ENCODE data around the gene LTBP1. TPM values are rescaled to one million over a fixed set of nuclear protein-coding genes. Genes with fewer than 3 reads are reported as not detected.

Gene LTBP1
- total RNA-seq, 1 donor from 2014 or later = 29.7 TPM

- H3K9me3 Mint-ChIP-seq (ENCODE audit: unreplicated experiment) = no peaks in the 10 kb centered on the region
- Histone ChIP-seq H3K27ac (ENCODE audit: low read depth, low read length) (no peak overlapping the region), H3K4me1 (ENCODE audit: insufficient read depth, low read length) (peaks cover 3% of the 10 kb centered on the region), H3K9me3 (ENCODE audit: insufficient read depth, low read depth, low read length) (no peaks in the 10 kb centered on the region), H3K79me2 (ENCODE audit: insufficient read depth, low read length) (no peaks in the 10 kb centered on the region), H3K27me3 (ENCODE audit: insufficient read depth, low read length) (no peaks in the 10 kb centered on the region), H2AFZ (ENCODE audit: low read depth, low read length) (no peak overlapping the region), H4K20me1 (ENCODE audit: insufficient read depth, low read length) (no peaks in the 10 kb centered on the region), H3K9ac (ENCODE audit: low read length) (no peak overlapping the region), H3K36me3 (ENCODE audit: insufficient read depth, low read length) (no peaks in the 10 kb centered on the region), H3K4me2 (ENCODE audit: low read length) (no peak overlapping the region), H3K4me3 (ENCODE audit: insufficient read depth, low read depth, low read length) (no peak overlapping the region)
- FAIRE-seq (no peak), DNase-seq (ENCODE audit: low read depth) (no peak)
- peaks cover 3% of the 10 kb centered on the region for H3K4me1 Mint-ChIP-seq (ENCODE audit: low read depth, unreplicated experiment)
- no peaks in the 10 kb centered on the region for H3K27me3 Mint-ChIP-seq (ENCODE audit: low read depth, unreplicated experiment)
- no peak for TF ChIP-seq EZH2 (IDR thresholded peaks at IDR 0.05; ENCODE audit: insufficient read depth, low read length)
- no peak overlapping the region for H3K4me3 Mint-ChIP-seq (ENCODE audit: unreplicated experiment)
- H3K36me3 Mint-ChIP-seq (ENCODE audit: low read depth, unreplicated experiment) = peaks cover 2% of the 10 kb centered on the region
- no peak overlapping the region for H3K27ac Mint-ChIP-seq (ENCODE audit: unreplicated experiment)
Measured at GRCh38 chr2:32932825-32933755, 13.7 kb upstream of the LTBP1 start.

- Histone ChIP-seq H3K4me2 (ENCODE audit: low read length) (no peak overlapping the region), H3K4me3 (ENCODE audit: insufficient read depth, low read depth, low read length) (no peak overlapping the region), H3K4me1 (ENCODE audit: insufficient read depth, low read length) (peaks cover 5% of the 10 kb centered on the region), H3K79me2 (ENCODE audit: insufficient read depth, low read length) (no peaks in the 10 kb centered on the region), H3K9me3 (ENCODE audit: insufficient read depth, low read depth, low read length) (no peaks in the 10 kb centered on the region), H2AFZ (ENCODE audit: low read depth, low read length) (no peak overlapping the region), H3K36me3 (ENCODE audit: insufficient read depth, low read length) (no peaks in the 10 kb centered on the region), H3K27me3 (ENCODE audit: insufficient read depth, low read length) (no peaks in the 10 kb centered on the region), H3K9ac (ENCODE audit: low read length) (no peak overlapping the region), H4K20me1 (ENCODE audit: insufficient read depth, low read length) (no peaks in the 10 kb centered on the region), H3K27ac (ENCODE audit: low read depth, low read length) (no peak overlapping the region)
- H3K36me3 Mint-ChIP-seq (ENCODE audit: low read depth, unreplicated experiment) = no peaks in the 10 kb centered on the region
- no peak for DNase-seq (ENCODE audit: low read depth)
- no peaks in the 10 kb centered on the region for H3K9me3 Mint-ChIP-seq (ENCODE audit: unreplicated experiment)
- no peak overlapping the region for H3K4me3 Mint-ChIP-seq (ENCODE audit: unreplicated experiment)
- H3K27me3 Mint-ChIP-seq (ENCODE audit: low read depth, unreplicated experiment) = no peaks in the 10 kb centered on the region
- no peak for TF ChIP-seq EZH2 (IDR thresholded peaks at IDR 0.05; ENCODE audit: insufficient read depth, low read length)
- no peak for TF ChIP-seq CTCF (IDR thresholded peaks at IDR 0.05; ENCODE audit: insufficient read depth, low read depth, low read length)
- peaks cover 9% of the 10 kb centered on the region for H3K4me1 Mint-ChIP-seq (ENCODE audit: low read depth, unreplicated experiment)
- FAIRE-seq = no peak
- no peak overlapping the region for H3K27ac Mint-ChIP-seq (ENCODE audit: unreplicated experiment)
Measured at GRCh38 chr2:32933756-32934095, 13.0 kb upstream of the LTBP1 start.

GRCh38 chr2:32937602-32938448, 8.9 kb upstream of the LTBP1 start:
- FAIRE-seq (no peak), DNase-seq (ENCODE audit: low read depth) (peak; percentile 46)
- Mint-ChIP-seq H3K4me1 (ENCODE audit: low read depth, unreplicated experiment) (peaks cover 13% of the 10 kb centered on the region), H3K4me3 (ENCODE audit: unreplicated experiment) (no peak overlapping the region), H3K36me3 (ENCODE audit: low read depth, unreplicated experiment) (no peaks in the 10 kb centered on the region), H3K27me3 (ENCODE audit: low read depth, unreplicated experiment) (no peaks in the 10 kb centered on the region), H3K27ac (ENCODE audit: unreplicated experiment) (no peak overlapping the region), H3K9me3 (ENCODE audit: unreplicated experiment) (no peaks in the 10 kb centered on the region)
- no peaks in the 10 kb centered on the region for H4K20me1 ChIP-seq (ENCODE audit: insufficient read depth, low read length)
- H3K36me3 ChIP-seq (ENCODE audit: insufficient read depth, low read length) = no peaks in the 10 kb centered on the region
- H3K9me3 ChIP-seq (ENCODE audit: insufficient read depth, low read depth, low read length) = no peaks in the 10 kb centered on the region
- no peak overlapping the region for H3K4me3 ChIP-seq (ENCODE audit: insufficient read depth, low read depth, low read length)
- H3K9ac ChIP-seq (ENCODE audit: low read length) = no peak overlapping the region
- peaks cover 5% of the 10 kb centered on the region for H3K4me1 ChIP-seq (ENCODE audit: insufficient read depth, low read length)
- peak overlapping the region; percentile 20 for H3K4me2 ChIP-seq (ENCODE audit: low read length)
- TF ChIP-seq CTCF (IDR thresholded peaks at IDR 0.05; ENCODE audit: insufficient read depth, low read depth, low read length) (no peak), EZH2 (IDR thresholded peaks at IDR 0.05; ENCODE audit: insufficient read depth, low read length) (no peak)
- no peak overlapping the region for H3K27ac ChIP-seq (ENCODE audit: low read depth, low read length)
- H3K79me2 ChIP-seq (ENCODE audit: insufficient read depth, low read length) = no peaks in the 10 kb centered on the region
- no peaks in the 10 kb centered on the region for H3K27me3 ChIP-seq (ENCODE audit: insufficient read depth, low read length)
- peak overlapping the region; percentile 13 for H2AFZ ChIP-seq (ENCODE audit: low read depth, low read length)

Data from astrocyte (in vitro differentiated cells and primary cell).